ENCODE results near the gene SEPTIN8. TPM values are rescaled to one million over a fixed set of nuclear protein-coding genes. Genes with fewer than 3 reads are reported as not detected.
A peak's percentile ranks its signal among the peaks of the same experiment; 100 is the strongest.

Gene SEPTIN8
- polyA plus RNA-seq, 1 of the 3 experiments (the other 2 are of a cell fraction), result 54.9 TPM

DNA sequence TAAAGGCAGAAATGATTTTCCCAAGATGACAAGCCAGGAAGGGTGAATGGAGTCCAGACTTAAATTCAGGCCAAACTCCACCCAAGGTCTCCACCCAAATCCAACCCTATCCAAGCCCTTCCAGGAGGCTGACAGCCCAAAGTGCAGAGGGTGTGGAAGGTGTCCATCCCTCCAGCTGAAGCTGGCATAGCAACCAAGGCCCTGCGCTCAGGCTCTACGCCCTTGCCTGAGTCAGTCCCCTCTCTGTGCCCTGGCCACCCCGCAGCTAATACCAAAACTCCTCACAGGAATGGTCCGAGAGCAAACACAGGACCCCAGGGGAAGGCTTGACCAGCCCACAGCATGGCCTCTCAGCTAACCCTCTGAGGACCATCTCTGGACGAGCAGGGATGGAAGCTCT, 2.1 kb downstream of the SEPTIN8 start:
- peaks cover 10 to 49% of the 10 kb centered on the region in 2 experiments; a peak in 1 of 4 replicates for H3K4me1 ChIP-seq (ENCODE audit: control insufficient read depth in 1 of 2, insufficient read depth in 2 of 2, low read depth in 1 of 2, low read length in 1 of 2)
- no peak overlapping the region for H3K9ac ChIP-seq
- peak overlapping the region; percentile 96 for H3K4me2 ChIP-seq
- H2AFZ ChIP-seq (ENCODE audit: low read depth), result no peak overlapping the region
- H4K20me1 ChIP-seq (ENCODE audit: insufficient read depth), result 0 out of 2 replicates have a peak, but pooled peaks cover 4% of the 10 kb centered on the region
- H3K4me3 ChIP-seq (ENCODE audit: low read depth in 2 of 2, low read length in 1 of 2), result no peak overlapping the region
- no peak for DNase-seq
- peaks cover 66% of the 10 kb centered on the region for H3K79me2 ChIP-seq (ENCODE audit: insufficient read depth)
- H3K27me3 ChIP-seq (ENCODE audit: insufficient read depth), result no peaks in the 10 kb centered on the region
- no peaks in the 10 kb centered on the region for H3K9me3 ChIP-seq
- 97% methylated on average over 4 of the region's 5 CpGs for WGBS (ENCODE audit: low lambda C conversion rate)
- ChIA-PET POLR2A (interaction anchor here (0.6 kb wide), 1 partner anchor 16 kb away, joined by 4 read pairs; no protein-coding TSS in a partner anchor), CTCF (interaction anchor here (0.6 to 3.0 kb wide), 6 partner anchors 10 to 130 kb away, joined by 3 to 16 read pairs (median 4); partner anchors contain the start of gene CCNI2)
- peaks cover 5% of the 10 kb centered on the region for H3F3A ChIP-seq (replicated peaks; ENCODE audit: insufficient read depth)
- H3K9me2 ChIP-seq, result no peaks in the 10 kb centered on the region
- H3K27ac ChIP-seq (ENCODE audit: low read depth in 2 of 2, low read length in 1 of 2), result no peak overlapping the region
- TF ChIP-seq POLR2AphosphoS5 (IDR thresholded peaks at IDR 0.05; ENCODE audit: low read depth, low read length), result no peak
- no peak for TF ChIP-seq FOXM1 (IDR thresholded peaks at IDR 0.05; ENCODE audit: low read depth)
- TF ChIP-seq RCOR1 (IDR thresholded peaks at IDR 0.05; ENCODE audit: low read length), result no peak
- TF ChIP-seq JUND (IDR thresholded peaks at IDR 0.05), result no peak
- no peak for TF ChIP-seq GABPA (IDR thresholded peaks at IDR 0.05; ENCODE audit: low read depth)
- TF ChIP-seq, protein P1, sequence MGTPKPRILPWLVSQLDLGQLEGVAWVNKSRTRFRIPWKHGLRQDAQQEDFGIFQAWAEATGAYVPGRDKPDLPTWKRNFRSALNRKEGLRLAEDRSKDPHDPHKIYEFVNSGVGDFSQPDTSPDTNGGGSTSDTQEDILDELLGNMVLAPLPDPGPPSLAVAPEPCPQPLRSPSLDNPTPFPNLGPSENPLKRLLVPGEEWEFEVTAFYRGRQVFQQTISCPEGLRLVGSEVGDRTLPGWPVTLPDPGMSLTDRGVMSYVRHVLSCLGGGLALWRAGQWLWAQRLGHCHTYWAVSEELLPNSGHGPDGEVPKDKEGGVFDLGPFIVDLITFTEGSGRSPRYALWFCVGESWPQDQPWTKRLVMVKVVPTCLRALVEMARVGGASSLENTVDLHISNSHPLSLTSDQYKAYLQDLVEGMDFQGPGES (IDR thresholded peaks at IDR 0.05; ENCODE audit: low read depth, low read length), result no peak
- TF ChIP-seq, protein P2, sequence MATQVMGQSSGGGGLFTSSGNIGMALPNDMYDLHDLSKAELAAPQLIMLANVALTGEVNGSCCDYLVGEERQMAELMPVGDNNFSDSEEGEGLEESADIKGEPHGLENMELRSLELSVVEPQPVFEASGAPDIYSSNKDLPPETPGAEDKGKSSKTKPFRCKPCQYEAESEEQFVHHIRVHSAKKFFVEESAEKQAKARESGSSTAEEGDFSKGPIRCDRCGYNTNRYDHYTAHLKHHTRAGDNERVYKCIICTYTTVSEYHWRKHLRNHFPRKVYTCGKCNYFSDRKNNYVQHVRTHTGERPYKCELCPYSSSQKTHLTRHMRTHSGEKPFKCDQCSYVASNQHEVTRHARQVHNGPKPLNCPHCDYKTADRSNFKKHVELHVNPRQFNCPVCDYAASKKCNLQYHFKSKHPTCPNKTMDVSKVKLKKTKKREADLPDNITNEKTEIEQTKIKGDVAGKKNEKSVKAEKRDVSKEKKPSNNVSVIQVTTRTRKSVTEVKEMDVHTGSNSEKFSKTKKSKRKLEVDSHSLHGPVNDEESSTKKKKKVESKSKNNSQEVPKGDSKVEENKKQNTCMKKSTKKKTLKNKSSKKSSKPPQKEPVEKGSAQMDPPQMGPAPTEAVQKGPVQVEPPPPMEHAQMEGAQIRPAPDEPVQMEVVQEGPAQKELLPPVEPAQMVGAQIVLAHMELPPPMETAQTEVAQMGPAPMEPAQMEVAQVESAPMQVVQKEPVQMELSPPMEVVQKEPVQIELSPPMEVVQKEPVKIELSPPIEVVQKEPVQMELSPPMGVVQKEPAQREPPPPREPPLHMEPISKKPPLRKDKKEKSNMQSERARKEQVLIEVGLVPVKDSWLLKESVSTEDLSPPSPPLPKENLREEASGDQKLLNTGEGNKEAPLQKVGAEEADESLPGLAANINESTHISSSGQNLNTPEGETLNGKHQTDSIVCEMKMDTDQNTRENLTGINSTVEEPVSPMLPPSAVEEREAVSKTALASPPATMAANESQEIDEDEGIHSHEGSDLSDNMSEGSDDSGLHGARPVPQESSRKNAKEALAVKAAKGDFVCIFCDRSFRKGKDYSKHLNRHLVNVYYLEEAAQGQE (IDR thresholded peaks at IDR 0.05; ENCODE audit: low read depth, low read length), result no peak
- TF ChIP-seq EZH2phosphoT487 (IDR thresholded peaks at IDR 0.05; ENCODE audit: borderline replicate concordance, low read depth), result no peak
- TF ChIP-seq, protein P3, sequence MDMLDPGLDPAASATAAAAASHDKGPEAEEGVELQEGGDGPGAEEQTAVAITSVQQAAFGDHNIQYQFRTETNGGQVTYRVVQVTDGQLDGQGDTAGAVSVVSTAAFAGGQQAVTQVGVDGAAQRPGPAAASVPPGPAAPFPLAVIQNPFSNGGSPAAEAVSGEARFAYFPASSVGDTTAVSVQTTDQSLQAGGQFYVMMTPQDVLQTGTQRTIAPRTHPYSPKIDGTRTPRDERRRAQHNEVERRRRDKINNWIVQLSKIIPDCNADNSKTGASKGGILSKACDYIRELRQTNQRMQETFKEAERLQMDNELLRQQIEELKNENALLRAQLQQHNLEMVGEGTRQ (IDR thresholded peaks at IDR 0.05; ENCODE audit: borderline replicate concordance, low read depth, low read length), result no peak
- no peak for TF ChIP-seq RFX5 (IDR thresholded peaks at IDR 0.05; ENCODE audit: low read length)
- H3K36me3 ChIP-seq (replicated peaks in 1 of 2; ENCODE audit: control insufficient read depth in 1 of 2, insufficient read depth in 2 of 2, low read length in 1 of 2), result no peaks in the 10 kb centered on the region

DNA sequence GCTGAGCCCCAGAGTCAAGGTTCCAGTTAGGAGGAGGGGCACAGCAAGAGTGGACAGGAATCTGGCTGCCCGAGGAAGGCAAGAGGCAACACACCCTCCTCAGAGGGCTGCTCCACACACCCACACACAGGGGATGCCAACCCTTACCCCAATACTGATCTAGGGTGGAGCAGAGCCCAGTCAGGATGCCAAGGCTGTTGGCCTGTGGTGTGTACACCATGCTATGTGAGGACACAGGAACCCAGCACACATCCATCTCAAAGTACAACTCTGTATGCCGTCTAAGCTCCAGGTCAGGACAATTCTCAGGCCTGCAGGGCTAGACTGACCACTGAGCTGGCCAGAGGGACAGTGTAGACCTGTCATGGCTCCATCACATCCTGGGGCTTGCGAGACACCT, 2.6 kb downstream of the SEPTIN8 start:
- no peak overlapping the region for H3K27ac ChIP-seq (ENCODE audit: low read depth in 2 of 2, low read length in 1 of 2)
- H3K9ac ChIP-seq, result no peak overlapping the region
- H3F3A ChIP-seq (replicated peaks; ENCODE audit: insufficient read depth), result peaks cover 5% of the 10 kb centered on the region
- H3K36me3 ChIP-seq (replicated peaks in 1 of 2; ENCODE audit: control insufficient read depth in 1 of 2, insufficient read depth in 2 of 2, low read length in 1 of 2), result no peaks in the 10 kb centered on the region
- ChIA-PET CTCF (interaction anchor here (0.6 to 3.0 kb wide), 4 partner anchors 19 to 130 kb away, joined by 3 to 16 read pairs (median 8); partner anchors contain the start of gene CCNI2), POLR2A (no interaction called here)
- no peaks in the 10 kb centered on the region for H3K9me3 ChIP-seq
- peaks cover 6% of the 10 kb centered on the region; the same call in 1 of the 2 replicates for H4K20me1 ChIP-seq (ENCODE audit: insufficient read depth)
- no peak overlapping the region for H3K4me2 ChIP-seq
- H3K4me1 ChIP-seq (ENCODE audit: control insufficient read depth in 1 of 2, insufficient read depth in 2 of 2, low read depth in 1 of 2, low read length in 1 of 2), result peaks cover 10 to 49% of the 10 kb centered on the region in 2 experiments; a peak in 1 of 4 replicates
- H3K4me3 ChIP-seq (ENCODE audit: low read depth in 2 of 2, low read length in 1 of 2), result no peak overlapping the region
- H3K9me2 ChIP-seq, result no peaks in the 10 kb centered on the region
- DNase-seq, result no peak
- no peak overlapping the region for H2AFZ ChIP-seq (ENCODE audit: low read depth)
- no peaks in the 10 kb centered on the region for H3K27me3 ChIP-seq (ENCODE audit: insufficient read depth)
- peaks cover 69% of the 10 kb centered on the region for H3K79me2 ChIP-seq (ENCODE audit: insufficient read depth)
- WGBS (ENCODE audit: low lambda C conversion rate), result 85% methylated on average over 2 of the region's 3 CpGs
- TF ChIP-seq FOXJ3 (CRISPR knock-in tag; IDR thresholded peaks at IDR 0.05) (no peak), POLR2AphosphoS5 (IDR thresholded peaks at IDR 0.05; ENCODE audit: low read depth, low read length) (no peak), NFIC (IDR thresholded peaks at IDR 0.05; ENCODE audit: borderline replicate concordance) (no peak), RXRA (IDR thresholded peaks at IDR 0.05; ENCODE audit: borderline replicate concordance, low read depth) (no peak), GATA2 (CRISPR knock-in tag; IDR thresholded peaks at IDR 0.05) (no peak), RAD21 (IDR thresholded peaks at IDR 0.05; ENCODE audit: low read length) (no peak), TAF1 (IDR thresholded peaks at IDR 0.05; ENCODE audit: borderline replicate concordance, low read depth, low read length) (no peak)
- TF ChIP-seq, protein P4, sequence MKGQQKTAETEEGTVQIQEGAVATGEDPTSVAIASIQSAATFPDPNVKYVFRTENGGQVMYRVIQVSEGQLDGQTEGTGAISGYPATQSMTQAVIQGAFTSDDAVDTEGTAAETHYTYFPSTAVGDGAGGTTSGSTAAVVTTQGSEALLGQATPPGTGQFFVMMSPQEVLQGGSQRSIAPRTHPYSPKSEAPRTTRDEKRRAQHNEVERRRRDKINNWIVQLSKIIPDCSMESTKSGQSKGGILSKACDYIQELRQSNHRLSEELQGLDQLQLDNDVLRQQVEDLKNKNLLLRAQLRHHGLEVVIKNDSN (IDR thresholded peaks at IDR 0.05; ENCODE audit: borderline replicate concordance, low read depth), result no peak
- TF ChIP-seq, protein P5, sequence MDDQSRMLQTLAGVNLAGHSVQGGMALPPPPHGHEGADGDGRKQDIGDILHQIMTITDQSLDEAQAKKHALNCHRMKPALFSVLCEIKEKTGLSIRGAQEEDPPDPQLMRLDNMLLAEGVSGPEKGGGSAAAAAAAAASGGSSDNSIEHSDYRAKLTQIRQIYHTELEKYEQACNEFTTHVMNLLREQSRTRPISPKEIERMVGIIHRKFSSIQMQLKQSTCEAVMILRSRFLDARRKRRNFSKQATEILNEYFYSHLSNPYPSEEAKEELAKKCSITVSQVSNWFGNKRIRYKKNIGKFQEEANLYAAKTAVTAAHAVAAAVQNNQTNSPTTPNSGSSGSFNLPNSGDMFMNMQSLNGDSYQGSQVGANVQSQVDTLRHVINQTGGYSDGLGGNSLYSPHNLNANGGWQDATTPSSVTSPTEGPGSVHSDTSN (IDR thresholded peaks at IDR 0.05), result no peak
- TF ChIP-seq, protein P6, sequence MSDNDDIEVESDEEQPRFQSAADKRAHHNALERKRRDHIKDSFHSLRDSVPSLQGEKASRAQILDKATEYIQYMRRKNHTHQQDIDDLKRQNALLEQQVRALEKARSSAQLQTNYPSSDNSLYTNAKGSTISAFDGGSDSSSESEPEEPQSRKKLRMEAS (IDR thresholded peaks at IDR 0.05; ENCODE audit: low read depth), result no peak
- TF ChIP-seq, protein P3 (IDR thresholded peaks at IDR 0.05; ENCODE audit: borderline replicate concordance, low read depth, low read length), result no peak
